Central memory CD4-positive, alpha-beta T cell (primary cell): Measurements from ENCODE around the gene MFSD6.
"Not testable (repeated sequence)": the region's sequence is repeated elsewhere in the genome, so short reads cannot be mapped to it uniquely, and the experiment has no call there.

Experiments used
- DNase-seq: peaks from one replicate; pipeline ENCODE4 v3.0.0; 2022
- total RNA-seq, 3 experiments: gene quantifications; one replicate each; lab custom pipeline; 2026; lab: John Stamatoyannopoulos, UW

MFSD6 gene
- total RNA-seq, result 61.2 to 79.6 (median 67.6) reads per million in 3 experiments

DNA sequence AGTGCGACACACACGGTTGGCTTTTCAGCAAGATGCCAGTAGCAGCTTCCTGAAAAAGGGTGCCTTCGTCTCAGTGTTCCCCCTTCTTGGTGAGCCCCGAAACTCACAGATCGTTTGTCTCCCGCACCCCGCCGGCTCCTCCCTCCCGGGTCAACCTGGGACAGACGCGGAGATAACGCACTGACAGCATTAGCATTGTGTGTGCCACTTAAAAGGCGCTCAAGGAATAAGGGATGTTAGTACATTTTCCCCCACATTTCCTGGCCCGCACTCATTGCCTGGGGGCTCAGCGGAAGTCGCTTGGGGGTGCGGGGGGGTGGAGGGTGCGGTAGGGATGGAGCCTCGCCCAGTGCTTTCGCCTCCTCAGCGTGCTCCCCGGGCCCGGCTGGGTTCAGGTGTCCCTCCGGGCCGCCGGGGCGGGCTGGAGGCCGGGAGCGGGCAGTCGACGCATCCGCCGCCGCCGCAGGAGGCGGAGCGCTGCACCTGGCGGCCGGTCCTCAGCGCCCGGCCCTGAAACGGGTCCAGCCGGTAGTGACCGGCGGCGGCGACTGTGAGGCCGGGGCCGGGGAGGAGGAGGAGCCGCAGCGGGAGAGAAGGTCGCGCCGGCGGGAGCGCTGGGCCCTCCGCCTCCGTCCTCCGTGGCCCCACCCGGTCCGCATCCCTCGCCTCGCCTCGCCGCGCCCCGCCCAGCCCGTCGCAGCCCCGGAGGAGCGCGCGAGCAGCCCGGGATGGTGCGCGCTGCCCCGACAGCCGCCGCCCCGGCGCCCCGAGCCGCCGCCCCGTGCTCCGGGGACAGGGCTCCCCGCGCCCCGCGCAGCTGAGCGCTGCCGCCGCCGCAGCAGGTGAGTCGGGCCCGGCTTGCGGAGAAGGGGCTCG is at the start of gene MFSD6:
TSS of gene MFSD6 (plus strand) at position 694 of the 876 bp plus-strand sequence. CDS start 27,675 bp downstream, outside the sequence.
- no peak for DNase-seq

DNA sequence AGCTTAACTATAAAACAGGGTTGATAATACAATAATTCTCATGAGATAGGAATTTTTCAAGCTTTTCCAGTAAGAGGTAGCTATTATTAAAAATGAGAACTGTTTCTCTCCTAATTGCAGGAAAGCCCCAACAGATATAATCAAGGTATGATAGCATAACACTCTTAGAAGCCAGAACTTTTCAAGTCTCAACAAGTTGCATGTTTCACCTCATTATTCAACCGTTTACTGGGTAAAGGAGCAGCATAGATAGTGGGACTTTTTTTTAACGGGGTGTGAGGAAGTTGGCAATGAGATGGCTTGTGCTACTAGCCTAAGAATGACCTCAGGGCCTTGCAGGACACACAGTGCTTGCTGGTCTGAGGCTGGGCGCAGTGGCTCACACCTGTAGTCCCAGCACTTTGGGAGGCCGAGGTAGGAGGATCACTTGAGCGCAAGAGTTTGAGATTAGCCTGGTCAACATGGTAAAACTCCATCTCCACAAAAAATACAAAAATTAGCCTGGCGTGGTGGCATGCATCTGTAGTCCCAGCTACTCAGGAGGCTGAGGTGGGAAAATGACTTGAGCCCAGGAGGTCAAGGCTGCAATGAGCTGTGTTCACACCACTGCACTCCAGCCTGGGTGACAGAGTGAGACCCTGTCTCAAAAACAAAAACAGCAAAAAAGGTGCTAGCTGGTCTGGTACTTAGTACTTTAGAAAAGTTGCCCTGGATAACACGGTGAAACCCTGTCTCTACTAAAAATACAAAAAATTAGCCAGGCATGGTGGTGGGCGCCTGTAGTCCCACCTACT is 49.3 kb upstream of the MFSD6 start:
- DNase-seq, result not testable (repeated sequence)

- no peak for DNase-seq
These were observed 47.6 kb upstream of the MFSD6 start for GRCh38 chr2:190360561-190360960.

DNA sequence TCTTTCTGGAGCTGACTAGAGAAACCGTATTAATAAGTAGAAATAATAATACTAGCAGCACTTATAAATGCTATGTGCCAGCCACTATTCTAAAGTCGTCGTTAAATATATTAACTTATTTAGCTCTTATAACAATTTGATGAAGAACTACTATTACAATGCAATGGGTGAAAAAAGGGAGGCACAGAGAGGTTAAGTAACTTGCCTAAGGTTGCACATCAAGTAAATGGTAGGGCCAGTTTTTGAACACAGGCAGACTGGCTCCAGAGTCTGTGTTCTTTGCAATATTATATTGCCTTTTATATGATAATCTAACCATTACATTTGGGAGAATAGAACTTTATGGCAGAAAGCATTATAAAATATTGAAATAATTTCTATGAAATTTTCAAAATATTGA is 47.2 kb upstream of the MFSD6 start:
- no peak for DNase-seq

DNA sequence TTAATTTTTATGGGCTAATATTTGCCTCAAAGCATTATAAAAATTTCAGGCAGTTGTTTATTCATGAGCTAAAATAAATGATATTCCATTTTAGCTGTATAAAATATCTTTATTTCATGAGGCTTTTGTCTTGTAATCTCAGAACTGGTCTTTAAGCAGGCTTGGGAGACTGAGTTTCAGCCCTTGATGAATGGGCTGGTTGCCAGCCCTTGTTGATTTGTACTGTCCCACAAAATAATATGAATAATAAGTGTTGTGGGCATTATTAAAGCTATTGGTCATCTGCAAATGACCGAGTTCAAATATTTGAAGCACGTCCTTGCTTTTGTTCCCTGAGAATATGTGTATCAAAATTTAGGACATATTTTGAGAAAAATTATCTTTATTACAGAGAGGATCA is 46.6 kb upstream of the MFSD6 start:
- no peak for DNase-seq

DNA sequence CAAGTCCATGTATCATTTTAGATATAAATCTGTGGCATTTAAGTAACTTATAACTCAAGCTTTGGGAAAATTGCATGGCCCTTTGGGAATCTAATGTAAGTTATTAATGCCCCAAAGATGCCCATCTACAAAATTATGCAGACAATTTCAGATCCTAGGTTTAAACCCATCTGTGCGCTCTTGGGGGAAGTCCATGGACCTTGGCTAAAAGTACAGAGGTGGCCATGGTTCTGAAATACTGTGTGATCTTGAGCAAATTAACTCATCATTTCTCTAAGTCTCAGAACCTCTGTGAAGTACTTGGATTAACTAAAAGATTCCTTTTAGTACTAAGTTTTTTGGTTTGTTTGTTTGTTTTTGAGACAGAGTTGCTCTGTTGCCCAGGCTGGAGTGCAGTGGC is 45.3 kb upstream of the MFSD6 start:
- no peak for DNase-seq

DNA sequence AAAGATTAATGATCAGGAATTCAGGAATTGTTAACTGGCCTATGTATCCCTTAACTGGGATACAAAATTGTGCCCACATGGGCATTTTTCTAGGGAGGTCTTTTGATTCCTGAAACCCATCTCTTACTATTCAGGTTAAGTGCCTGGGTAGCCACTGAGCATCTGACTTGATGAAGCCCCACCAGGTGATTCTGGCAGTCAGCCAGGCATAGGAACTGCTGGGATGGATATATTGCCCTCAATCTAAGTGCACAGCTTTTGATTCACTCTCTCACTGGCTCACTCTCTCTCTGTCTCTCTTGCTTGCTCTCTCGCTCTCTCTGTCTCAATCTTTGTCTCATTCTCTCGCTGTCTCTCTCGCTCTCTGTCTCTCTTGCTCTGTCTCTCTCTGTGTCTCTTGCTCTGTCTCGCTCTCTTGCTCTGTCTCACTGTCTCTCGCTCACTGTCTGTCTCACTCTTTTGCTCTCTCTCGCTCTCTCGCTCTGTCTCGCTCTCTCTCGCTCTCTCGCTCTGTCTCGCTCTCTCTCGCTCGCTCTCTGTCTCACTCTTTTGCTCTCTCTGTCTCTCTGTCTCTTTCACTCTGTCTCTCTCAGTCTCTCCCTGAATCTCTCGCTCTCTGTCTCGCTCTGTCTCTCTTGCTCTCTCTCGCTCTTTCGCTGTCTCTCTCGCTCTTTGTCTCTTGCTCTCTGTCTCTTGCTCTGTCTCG is 42.5 kb upstream of the MFSD6 start:
- no peak for DNase-seq

- no peak for DNase-seq
These were observed 41.9 kb upstream of the MFSD6 start for GRCh38 chr2:190366248-190366753.

DNA sequence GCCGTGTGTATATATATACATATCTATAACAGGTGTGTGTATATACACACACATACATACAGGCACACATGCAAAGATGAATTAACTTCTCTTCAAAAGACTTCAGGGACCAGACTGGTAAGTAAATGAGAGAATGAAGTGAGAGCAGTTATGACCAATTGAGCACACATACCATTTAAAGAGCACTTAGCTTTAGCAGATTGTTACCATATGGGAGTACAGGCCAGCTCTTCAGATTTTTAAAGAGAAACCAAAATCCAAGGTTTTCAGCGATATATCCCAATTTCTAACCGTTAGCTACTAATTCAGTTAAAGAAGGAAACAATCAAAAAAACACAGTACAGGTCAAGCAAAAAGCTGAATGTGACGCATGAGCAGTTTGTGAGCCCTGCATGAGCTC is 41.1 kb upstream of the MFSD6 start:
- no peak for DNase-seq

GRCh38 chr2:190369635-190370034 is 38.5 kb upstream of the MFSD6 start:
- DNase-seq, result no peak

DNA sequence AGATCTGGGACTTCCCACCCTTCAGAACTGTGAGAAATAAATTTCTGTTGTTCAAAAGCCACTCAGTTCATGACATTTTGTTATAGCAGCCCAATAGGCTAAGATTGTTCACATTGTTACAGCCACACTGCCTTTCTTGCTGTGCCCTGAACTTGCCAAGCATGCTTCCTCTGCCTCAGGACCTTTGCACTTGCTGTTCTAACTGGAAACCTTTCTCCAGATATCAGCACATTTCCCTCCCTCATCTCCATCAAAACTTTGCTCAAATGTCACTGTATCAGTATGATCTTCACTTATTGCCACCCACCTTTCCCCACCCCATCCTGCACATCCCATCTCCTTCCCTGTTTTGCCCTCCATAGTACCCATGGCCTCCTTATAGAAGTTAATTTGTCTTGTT is 32.1 kb upstream of the MFSD6 start:
- DNase-seq, result no peak

DNA sequence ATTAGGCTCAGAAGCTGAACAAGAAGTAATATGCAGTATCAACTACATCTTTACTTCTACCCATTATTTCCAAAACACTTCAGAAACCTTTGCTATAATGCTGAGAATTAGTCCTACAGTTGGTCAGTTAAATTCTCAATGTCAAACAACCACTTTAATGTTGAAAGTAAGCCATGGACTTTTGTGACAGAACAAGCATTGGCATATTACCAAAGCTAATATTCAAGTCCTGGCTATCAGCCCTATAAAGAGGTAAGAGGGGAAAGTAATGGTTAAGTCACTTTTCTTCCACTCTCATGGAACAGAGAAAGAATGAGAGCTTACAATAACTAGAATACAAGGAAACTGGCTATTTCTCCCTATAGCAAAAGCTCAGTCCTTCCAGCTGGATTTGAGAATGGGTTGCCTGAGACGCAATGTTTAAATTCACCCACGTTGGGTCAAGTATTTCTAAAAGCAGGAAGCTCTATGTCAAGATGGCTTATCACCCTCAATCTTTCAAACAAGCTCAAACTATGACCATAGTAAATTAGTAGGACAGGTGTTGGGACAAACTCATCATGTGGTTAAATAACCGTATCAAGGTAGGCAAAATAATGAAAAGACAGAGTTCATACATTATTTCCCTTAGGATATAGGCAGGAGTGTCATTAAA is 31.4 kb upstream of the MFSD6 start:
- no peak for DNase-seq

DNA sequence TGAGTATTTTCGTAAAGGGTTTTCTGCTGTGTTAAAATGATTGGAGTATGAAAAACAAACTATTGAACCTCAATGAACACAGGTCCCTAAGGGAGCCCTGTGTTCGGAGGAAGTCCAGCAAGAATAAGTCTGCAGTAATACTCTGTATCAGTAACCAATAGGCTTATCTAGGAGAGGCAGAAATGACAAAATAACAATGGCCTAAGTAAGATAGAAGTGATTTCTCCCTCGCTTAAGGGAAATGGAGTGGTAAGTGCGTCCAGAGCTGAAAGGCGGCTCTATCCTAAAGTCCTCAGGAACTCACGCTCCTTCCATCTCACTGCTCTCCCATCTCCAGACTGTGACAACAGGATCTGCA is 29.3 kb upstream of the MFSD6 start:
- DNase-seq, result no peak

GRCh38 chr2:190379249-190379964 is 28.7 kb upstream of the MFSD6 start:
- no peak for DNase-seq

DNA sequence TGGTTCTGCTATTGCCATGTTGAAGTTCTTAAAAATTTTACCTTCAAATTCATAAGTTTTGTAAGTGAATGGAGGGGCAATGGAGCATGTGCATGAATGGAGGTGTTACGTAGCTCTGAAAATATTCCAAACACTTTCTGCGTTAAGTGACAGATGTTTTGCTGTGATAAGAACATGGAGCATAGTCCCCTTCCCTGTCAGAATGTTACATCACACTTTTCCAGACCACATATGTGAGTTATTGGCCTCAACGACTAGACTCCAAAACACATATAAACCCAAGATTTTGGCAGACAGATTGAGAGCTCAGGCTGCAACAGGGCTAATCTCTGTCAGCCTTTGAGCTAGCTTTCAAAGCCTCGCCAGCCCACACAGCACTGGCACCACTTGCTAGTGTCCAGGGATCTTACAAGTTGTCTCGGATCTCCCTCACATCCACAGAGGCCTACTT is 27.2 kb upstream of the MFSD6 start:
- no peak for DNase-seq

- peak; percentile 57 for DNase-seq
These were observed 25.3 kb upstream of the MFSD6 start for GRCh38 chr2:190382851-190383250.

GRCh38 chr2:190387422-190387821 is 20.7 kb upstream of the MFSD6 start:
- DNase-seq, result no peak

- DNase-seq, result no peak
These were observed 11.9 kb upstream of the MFSD6 start for GRCh38 chr2:190396271-190396670.

- DNase-seq, result no peak
These were observed 5.1 kb upstream of the MFSD6 start for GRCh38 chr2:190402986-190403603.

DNA sequence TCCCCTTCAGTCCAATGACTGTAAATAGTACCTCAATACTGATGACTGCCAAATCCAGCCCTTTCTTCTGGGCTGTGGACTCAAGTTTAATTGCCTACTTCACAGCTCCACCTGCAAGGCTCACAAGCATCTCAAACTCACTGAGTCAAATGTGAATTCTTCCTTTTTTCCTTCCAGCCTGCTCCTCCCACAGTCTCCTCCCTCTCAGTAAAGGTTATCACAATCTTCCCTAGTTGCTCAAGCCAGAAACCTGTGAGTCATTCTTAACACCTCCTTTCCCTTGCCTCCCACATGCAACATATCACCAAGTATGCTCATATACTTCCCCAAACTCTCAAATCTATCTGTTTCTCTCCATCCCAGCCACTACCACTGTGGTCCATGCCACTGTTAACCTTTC is 3.7 kb upstream of the MFSD6 start:
- DNase-seq, result no peak

- no peak for DNase-seq
These were observed 3.1 kb upstream of the MFSD6 start for GRCh38 chr2:190405070-190405469.
